Prostate gland (tissue), 2 donors: Measurements from ENCODE around the gene NTM.

ENCODE experiments used
- POLR2A ChIP-seq: fragments of 450-650 bp; IDR thresholded peaks from one replicate; pipeline ENCODE4 v1.6.1; 2016; ENCODE audit warnings: antibody characterized with exemption, mild to moderate bottlenecking
- POLR2AphosphoS5 ChIP-seq: sonication (generic); formaldehyde crosslinking; IDR thresholded peaks from one replicate; pipeline ENCODE4 v1.6.1; 2017; ENCODE audit warnings: antibody characterized with exemption
- TF ChIP-seq, protein P1 (sequence below), 4 experiments: fragments of 200-600 bp in 2 of 4; fragments of 450-650 bp in 2 of 4; sonication (generic) in 2 of 4; IDR thresholded peaks; 1 replicate in 3 of 4; 2 replicates in 1 of 4; pipeline ENCODE4 v1.5.1; 2016 to 2019; ENCODE audit warnings: antibody characterized with exemption in 4 of 4, mild to moderate bottlenecking in 2 of 4, moderate library complexity in 2 of 4

GRCh38 chr11:131404010-131404409 is 33.6 kb downstream of the NTM start:
- TF ChIP-seq, protein P1, sequence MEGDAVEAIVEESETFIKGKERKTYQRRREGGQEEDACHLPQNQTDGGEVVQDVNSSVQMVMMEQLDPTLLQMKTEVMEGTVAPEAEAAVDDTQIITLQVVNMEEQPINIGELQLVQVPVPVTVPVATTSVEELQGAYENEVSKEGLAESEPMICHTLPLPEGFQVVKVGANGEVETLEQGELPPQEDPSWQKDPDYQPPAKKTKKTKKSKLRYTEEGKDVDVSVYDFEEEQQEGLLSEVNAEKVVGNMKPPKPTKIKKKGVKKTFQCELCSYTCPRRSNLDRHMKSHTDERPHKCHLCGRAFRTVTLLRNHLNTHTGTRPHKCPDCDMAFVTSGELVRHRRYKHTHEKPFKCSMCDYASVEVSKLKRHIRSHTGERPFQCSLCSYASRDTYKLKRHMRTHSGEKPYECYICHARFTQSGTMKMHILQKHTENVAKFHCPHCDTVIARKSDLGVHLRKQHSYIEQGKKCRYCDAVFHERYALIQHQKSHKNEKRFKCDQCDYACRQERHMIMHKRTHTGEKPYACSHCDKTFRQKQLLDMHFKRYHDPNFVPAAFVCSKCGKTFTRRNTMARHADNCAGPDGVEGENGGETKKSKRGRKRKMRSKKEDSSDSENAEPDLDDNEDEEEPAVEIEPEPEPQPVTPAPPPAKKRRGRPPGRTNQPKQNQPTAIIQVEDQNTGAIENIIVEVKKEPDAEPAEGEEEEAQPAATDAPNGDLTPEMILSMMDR (IDR thresholded peaks at IDR 0.05) = no peak
- TF ChIP-seq POLR2A = no peak
- no peak for TF ChIP-seq POLR2AphosphoS5
